IPS DF 19.7 (cell line): ENCODE measurements around the gene PLAC8L1.

ENCODE experiments used
- DNase-seq: peaks from one replicate; pipeline ENCODE4 v3.0.0-alpha.2; 2013; ENCODE audit warnings: low read depth, low spot score

Gene PLAC8L1

GRCh38 chr5:146042628-146043279 lies 62.6 kb downstream of the PLAC8L1 start:
- DNase-seq: no peak

GRCh38 chr5:146041180-146041789 lies 64.1 kb downstream of the PLAC8L1 start:
- no peak for DNase-seq

- no peak for DNase-seq
These were observed 64.8 kb downstream of the PLAC8L1 start for GRCh38 chr5:146040527-146040926.

GRCh38 chr5:146039420-146039819 lies 66.0 kb downstream of the PLAC8L1 start:
- DNase-seq: no peak

- DNase-seq: no peak
These were observed 70.8 kb downstream of the PLAC8L1 start for GRCh38 chr5:146034605-146035004.
